ENCODE measurements around the gene PLEKHB2.

DNA sequence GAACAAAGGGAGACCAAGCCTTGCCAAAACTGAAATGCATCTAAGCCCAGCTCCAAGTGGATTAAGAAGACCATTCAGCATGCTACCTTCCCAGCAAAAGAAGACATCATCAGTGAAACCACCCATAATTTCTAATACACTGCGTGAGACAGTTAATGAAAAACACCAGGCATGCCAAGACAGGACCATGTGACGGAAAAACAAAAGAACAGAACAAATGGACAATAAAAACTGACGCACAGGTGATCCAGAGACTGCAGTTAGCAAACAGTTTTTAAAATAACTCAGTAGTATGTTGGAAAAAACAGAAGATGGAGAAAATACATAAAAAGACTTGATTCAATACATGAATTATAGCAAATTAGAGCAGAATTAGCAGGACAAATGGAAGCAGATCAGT, 27.2 kb upstream of the PLEKHB2 start:
- TF ChIP-seq CTCF (IDR thresholded peaks at IDR 0.05) (no peak), ZFX (IDR thresholded peaks at IDR 0.05; ENCODE audit: borderline replicate concordance) (no peak)
